SKM-1 (cell line): Measurements from ENCODE around the gene PEX5L.
"Not testable (repeated sequence)": the region's sequence is repeated elsewhere in the genome, so short reads cannot be mapped to it uniquely, and the experiment has no call there.

ENCODE experiments used
- DNase-seq: peaks from one replicate; lab custom pipeline; 2025; ENCODE audit not compliant: unreplicated experiment; lab: John Stamatoyannopoulos, UW

Gene PEX5L

GRCh38 chr3:180011927-180012326 is 24.8 kb downstream of the PEX5L start:
- no peak for DNase-seq

- not testable (repeated sequence) for DNase-seq
These were observed 28.4 kb downstream of the PEX5L start for GRCh38 chr3:180008318-180008717.

DNA sequence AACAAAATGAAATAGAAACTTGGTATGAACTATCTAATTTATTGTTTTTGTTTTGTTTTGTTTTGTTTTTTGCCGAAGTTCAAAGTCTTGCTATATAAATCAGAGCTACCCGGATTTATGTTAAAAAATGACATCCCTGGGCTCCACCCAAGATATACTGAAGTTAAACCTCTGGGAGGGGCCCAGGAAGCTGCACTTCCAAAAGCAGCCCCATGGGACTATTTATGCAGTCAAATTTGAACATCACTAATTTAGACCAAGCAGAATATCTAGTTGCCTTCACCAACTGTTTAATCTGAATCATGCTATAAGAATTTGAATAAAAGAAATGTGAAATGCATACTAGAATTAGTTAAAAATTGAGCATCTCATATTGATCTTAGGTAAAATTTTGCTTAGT is 32.2 kb downstream of the PEX5L start:
- DNase-seq, result no peak

- no peak for DNase-seq
These were observed 34.7 kb downstream of the PEX5L start for GRCh38 chr3:180002006-180002405.

- no peak for DNase-seq
These were observed 36.2 kb downstream of the PEX5L start for GRCh38 chr3:180000500-180000899.

DNA sequence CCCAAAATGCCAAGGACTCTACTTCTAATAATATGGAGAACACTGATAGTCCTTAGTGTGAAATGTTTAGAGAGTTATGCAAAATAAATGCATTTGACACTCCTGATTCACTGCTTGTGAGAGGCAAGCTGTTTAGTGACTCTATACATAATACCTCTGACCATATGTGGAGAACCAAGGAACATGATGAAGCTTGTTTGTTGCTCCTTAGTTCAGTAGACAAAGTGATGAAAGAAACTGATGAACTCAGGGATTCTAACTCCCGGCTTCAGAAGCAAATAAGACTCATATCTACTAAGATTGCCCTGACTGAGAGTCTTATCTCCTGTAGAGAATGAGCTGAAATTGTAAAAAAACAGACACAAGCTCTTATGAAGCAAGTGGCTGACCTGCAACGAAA is 41.3 kb downstream of the PEX5L start:
- no peak for DNase-seq

GRCh38 chr3:179991883-179992282 is 44.9 kb downstream of the PEX5L start:
- DNase-seq, result no peak

DNA sequence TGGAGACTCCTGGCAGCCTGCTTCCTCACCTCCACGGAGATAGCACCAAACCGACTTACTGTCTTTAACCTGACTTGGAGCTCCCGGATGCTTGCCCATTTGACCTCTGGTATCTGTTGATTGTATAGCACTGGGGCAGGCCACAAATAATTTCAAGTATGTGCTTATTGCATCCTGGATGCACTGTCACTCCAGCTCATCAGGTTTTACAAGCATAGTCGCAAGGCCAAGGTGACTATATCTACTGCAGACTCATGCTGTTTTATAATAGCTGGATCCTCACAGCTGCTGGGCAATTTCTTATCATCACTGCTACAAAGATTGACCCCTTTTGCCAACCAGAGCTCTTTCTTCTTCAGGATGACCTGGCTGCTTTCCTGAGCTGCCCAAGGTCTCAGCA is 45.6 kb downstream of the PEX5L start:
- no peak for DNase-seq

DNA sequence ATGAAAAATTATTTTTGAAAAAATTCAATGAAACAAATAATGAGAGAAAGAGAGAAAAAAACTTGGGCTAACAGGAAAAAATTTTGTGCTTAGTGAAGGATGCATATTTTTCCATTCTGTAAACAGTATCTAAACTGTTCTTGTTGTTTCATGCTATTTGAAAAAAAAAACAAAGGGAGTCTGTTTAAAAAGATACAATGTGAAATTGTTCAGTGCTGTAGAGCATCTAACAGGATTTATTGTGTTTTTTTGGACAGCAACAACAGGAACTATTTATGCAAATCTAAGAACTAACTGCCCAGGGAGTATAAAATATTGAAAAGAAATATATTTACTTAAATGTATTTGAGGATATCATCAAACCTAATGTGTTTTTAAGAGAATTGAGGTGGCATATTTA is 55.1 kb downstream of the PEX5L start:
- DNase-seq, result no peak

GRCh38 chr3:179977356-179977755 is 59.4 kb downstream of the PEX5L start:
- DNase-seq, result no peak

GRCh38 chr3:179973931-179974361 is 62.8 kb downstream of the PEX5L start:
- DNase-seq, result no peak

DNA sequence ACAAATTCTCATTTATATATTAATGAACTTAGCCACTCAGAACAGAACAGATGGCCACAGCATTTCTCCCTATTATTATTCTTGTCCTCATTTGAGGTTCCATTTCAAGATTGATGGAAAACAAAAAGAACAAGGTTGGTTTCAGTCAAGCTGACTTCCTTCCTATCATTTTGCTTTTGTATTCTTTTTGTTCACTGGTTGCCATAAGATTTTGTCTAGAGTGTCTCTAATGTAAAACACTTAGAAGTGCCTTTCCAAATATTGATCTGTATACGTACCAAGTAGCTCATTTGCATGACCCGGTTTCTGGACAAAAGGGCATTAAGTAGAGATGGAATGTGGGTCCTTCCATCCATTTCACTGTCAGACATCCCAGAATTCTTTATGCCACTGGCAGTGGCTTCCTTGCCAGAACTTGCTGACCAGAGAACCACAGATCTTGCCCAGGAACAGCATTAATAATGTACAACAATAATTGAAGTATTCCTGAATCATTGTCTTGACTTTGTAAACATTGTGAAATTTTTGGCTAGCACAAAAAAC is 63.8 kb downstream of the PEX5L start:
- DNase-seq, result no peak

- DNase-seq, result no peak
These were observed 65.5 kb downstream of the PEX5L start for GRCh38 chr3:179971280-179971679.

GRCh38 chr3:179970746-179971145 is 66.0 kb downstream of the PEX5L start:
- DNase-seq, result no peak

GRCh38 chr3:179969525-179969924 is 67.2 kb downstream of the PEX5L start:
- DNase-seq, result no peak

DNA sequence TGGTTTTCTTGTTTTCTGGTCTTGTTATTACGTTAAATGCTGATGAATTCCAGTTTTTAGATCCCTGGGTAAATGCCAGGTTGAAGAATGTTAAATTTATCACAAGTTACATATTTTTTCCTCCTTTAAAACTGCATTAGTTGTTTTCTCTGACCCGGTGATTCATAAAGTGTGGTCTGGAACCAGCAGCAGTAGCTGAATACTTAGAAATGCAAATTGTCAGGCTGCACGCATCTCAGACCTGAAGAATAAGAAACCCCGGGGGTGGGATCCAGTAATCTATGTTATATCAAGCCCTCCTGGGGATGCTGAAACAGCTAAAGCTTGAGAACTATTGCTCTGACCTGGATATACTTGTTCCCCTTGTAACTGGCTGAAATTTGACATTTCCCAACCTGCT is 69.1 kb downstream of the PEX5L start:
- DNase-seq, result no peak

- no peak for DNase-seq
These were observed 71.8 kb downstream of the PEX5L start for GRCh38 chr3:179964890-179965289.

- DNase-seq, result no peak
These were observed 73.9 kb downstream of the PEX5L start for GRCh38 chr3:179962629-179963387.

DNA sequence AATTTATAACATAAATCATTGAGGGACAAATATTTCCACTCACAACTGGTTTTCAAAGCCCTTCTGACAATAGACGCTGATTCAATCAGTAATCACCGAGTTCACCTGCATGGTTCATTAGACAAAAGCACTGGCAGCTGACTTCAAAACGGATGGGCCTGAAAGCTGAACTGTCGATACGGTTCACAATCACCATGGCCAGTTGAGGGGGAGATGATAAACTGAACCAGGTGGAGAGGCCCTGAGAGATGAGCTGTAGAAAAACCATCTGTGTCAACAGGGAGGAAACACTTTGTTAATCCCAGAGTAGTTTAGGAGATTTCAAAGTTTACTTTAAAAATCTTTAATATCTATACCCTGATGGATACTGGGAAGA is 75.0 kb downstream of the PEX5L start:
- DNase-seq, result no peak

DNA sequence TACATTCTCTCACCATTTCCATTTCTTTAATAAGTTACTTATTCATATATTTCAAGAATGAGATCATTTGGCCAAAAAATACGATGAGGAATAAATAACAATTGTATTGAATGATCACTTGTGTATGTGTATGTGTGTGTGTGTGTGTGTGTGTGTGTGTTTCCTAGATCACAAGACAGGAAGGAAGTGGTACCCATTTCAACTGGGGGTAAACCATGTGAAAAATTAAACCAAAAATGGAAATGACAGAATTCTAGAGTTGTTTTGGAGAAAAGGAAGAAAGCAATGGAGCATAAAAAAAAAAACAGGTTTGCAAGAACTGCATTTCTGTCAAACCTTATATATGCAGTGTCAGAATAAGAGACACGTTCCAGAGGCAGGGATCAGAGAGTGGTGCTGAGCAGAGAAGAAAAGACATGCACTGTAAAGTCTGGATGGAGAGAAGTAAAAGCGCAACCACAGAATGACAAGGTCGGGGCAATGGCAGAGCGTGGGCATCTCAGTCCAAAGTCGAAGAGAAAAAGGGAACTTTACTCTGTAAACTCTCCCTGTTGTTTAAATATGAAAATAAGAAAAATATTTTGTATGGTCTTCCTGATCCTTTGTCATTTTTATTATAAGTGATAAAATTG is 75.5 kb downstream of the PEX5L start:
- DNase-seq, result no peak

DNA sequence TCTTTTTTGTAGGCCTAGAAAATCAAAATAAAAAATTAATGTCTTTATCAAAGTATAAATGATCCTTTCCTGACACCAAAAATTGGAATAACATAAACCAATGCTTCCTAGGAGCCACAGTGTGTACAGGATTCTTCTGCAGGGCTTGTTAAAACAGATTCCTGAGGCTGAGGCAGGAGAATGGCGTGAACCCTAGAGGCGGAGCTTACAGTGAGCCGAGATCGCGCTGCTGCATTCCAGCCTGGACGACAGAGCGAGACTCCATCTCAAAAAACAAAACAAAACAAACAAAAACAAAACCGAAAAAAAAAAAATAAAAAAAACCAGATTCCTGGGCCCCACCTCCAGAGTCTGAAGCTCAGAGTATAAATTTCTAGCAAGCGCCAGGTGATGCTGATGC is 78.0 kb downstream of the PEX5L start:
- DNase-seq, result no peak

GRCh38 chr3:179958143-179958542 is 78.6 kb downstream of the PEX5L start:
- no peak for DNase-seq
